Measurements from ENCODE around the gene CLCN4.

- no peak for TF ChIP-seq EP300 (IDR thresholded peaks at IDR 0.05; ENCODE audit: low read depth)
- TF ChIP-seq POLR2A (IDR thresholded peaks at IDR 0.05) = no peak
- no peak for TF ChIP-seq CTCF (IDR thresholded peaks at IDR 0.05)
- TF ChIP-seq POLR2AphosphoS5 (IDR thresholded peaks at IDR 0.05) = no peak
Measured at GRCh38 chrX:10217198-10217597, 60.4 kb downstream of the CLCN4 start.
